Measurements from ENCODE around the gene OTOA.
"Not testable (repeated sequence)": the region's sequence is repeated elsewhere in the genome, so short reads cannot be mapped to it uniquely, and the experiment has no call there.

Gene OTOA

DNA sequence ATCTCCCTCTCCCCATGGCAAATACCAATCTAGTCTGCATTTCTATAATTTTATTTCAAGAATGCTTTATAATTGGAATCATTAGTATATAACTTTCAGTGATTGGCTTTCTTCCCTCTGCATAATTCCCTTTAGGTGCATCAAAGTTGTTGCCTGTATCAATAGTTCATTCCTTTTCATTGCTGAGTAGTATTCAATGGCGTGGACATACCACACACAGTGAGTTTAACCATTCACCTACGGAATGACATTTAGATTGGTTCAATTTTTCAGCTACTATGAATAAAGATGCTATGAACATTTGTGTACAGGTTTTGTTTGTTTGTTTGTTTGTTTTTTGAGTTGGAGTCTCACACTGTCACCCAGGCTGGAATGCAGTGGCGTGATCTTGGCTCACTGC, 9.7 kb downstream of the OTOA start:
- no peak for ATAC-seq (ENCODE audit: insufficient read depth, low read depth)
- Histone ChIP-seq H3K4me1 (ENCODE audit: insufficient read depth, low read length) (no peaks in the 10 kb centered on the region), H3K4me3 (ENCODE audit: low read depth in 1 of 2, low read length in 2 of 2) (no peak overlapping the region), H3K9ac (ENCODE audit: low read depth, low read length) (no peak overlapping the region), H2AFZ (ENCODE audit: low read depth, low read length) (no peak overlapping the region), H4K20me1 (ENCODE audit: insufficient read depth, low read length) (no peaks in the 10 kb centered on the region), H3K4me2 (ENCODE audit: insufficient read depth, low read length) (no peak overlapping the region), H3K79me2 (ENCODE audit: insufficient read depth, low read length) (no peaks in the 10 kb centered on the region), H3K27me3 (ENCODE audit: insufficient read depth, low read length, poor library complexity) (peaks cover 3% of the 10 kb centered on the region), H3K9me3 (ENCODE audit: insufficient read depth, low read length, severe bottlenecking) (no peaks in the 10 kb centered on the region), H3K27ac (ENCODE audit: low read length) (no peak overlapping the region), H3K36me3 (ENCODE audit: insufficient read depth, low read length) (no peaks in the 10 kb centered on the region)
- DNase-seq, result no peak
- TF ChIP-seq, protein P1, sequence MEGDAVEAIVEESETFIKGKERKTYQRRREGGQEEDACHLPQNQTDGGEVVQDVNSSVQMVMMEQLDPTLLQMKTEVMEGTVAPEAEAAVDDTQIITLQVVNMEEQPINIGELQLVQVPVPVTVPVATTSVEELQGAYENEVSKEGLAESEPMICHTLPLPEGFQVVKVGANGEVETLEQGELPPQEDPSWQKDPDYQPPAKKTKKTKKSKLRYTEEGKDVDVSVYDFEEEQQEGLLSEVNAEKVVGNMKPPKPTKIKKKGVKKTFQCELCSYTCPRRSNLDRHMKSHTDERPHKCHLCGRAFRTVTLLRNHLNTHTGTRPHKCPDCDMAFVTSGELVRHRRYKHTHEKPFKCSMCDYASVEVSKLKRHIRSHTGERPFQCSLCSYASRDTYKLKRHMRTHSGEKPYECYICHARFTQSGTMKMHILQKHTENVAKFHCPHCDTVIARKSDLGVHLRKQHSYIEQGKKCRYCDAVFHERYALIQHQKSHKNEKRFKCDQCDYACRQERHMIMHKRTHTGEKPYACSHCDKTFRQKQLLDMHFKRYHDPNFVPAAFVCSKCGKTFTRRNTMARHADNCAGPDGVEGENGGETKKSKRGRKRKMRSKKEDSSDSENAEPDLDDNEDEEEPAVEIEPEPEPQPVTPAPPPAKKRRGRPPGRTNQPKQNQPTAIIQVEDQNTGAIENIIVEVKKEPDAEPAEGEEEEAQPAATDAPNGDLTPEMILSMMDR (IDR thresholded peaks at IDR 0.05; ENCODE audit: borderline replicate concordance, extremely low read depth, low read length, poor library complexity, severe bottlenecking), result no peak
- no peak for TF ChIP-seq EZH2 (IDR thresholded peaks at IDR 0.05; ENCODE audit: borderline replicate concordance, low read depth, low read length, severe bottlenecking)

DNA sequence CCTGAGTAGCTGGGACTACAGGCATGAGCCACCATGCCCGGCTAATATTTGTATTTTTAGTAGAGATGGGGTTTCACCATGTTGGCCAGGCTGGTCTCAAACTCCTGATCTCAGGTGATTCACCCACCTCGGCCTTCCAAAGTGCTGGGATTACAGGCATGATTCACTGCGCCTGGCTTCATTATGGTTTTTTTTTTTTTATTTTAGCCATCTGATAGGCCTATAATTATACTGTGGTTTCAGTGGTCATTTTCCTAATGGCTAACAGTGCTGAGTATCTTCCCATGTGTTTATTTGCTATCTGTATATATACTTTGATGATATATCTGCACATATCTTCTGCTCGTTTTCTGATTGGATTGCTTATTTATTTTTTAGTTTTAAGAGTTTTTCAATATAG, 10.7 kb downstream of the OTOA start:
- not testable (repeated sequence) for H3K4me2 ChIP-seq (ENCODE audit: insufficient read depth, low read length); H4K20me1 ChIP-seq (ENCODE audit: insufficient read depth, low read length); H3K4me3 ChIP-seq (ENCODE audit: low read depth in 1 of 2, low read length in 2 of 2); H3K27me3 ChIP-seq (ENCODE audit: insufficient read depth, low read length, poor library complexity); H3K27ac ChIP-seq (ENCODE audit: low read length); H3K9me3 ChIP-seq (ENCODE audit: insufficient read depth, low read length, severe bottlenecking); ATAC-seq (ENCODE audit: insufficient read depth, low read depth); H3K9ac ChIP-seq (ENCODE audit: low read depth, low read length); H3K79me2 ChIP-seq (ENCODE audit: insufficient read depth, low read length); DNase-seq; H3K36me3 ChIP-seq (ENCODE audit: insufficient read depth, low read length); H2AFZ ChIP-seq (ENCODE audit: low read depth, low read length); H3K4me1 ChIP-seq (ENCODE audit: insufficient read depth, low read length)

DNA sequence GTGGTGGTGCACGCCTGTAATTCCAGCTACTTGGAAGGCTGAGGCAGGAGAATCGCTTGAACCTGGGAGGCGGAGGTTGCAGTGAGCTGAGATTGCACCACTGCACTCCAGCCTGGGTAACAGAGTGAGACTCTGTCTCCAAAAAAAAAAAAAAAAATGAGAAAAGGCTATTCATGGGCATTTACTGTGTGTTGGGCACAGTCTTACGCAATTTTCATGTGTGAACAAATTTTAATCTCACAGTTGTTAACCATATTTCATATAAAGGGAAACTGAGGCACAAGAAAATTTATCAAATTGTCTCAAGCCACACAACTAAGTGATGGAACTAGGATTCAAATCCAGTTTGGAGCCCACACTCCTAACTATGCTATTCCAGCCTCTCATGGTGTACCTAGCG, 16.9 kb downstream of the OTOA start:
- H2AFZ ChIP-seq (ENCODE audit: low read depth, low read length); H3K36me3 ChIP-seq (ENCODE audit: insufficient read depth, low read length); H3K9me3 ChIP-seq (ENCODE audit: insufficient read depth, low read length, severe bottlenecking); DNase-seq; H3K9ac ChIP-seq (ENCODE audit: low read depth, low read length); H3K4me3 ChIP-seq (ENCODE audit: low read depth in 1 of 2, low read length in 2 of 2); H3K4me1 ChIP-seq (ENCODE audit: insufficient read depth, low read length); ATAC-seq (ENCODE audit: insufficient read depth, low read depth); H3K4me2 ChIP-seq (ENCODE audit: insufficient read depth, low read length); H3K79me2 ChIP-seq (ENCODE audit: insufficient read depth, low read length); H4K20me1 ChIP-seq (ENCODE audit: insufficient read depth, low read length); H3K27ac ChIP-seq (ENCODE audit: low read length); H3K27me3 ChIP-seq (ENCODE audit: insufficient read depth, low read length, poor library complexity): not testable (repeated sequence)

DNA sequence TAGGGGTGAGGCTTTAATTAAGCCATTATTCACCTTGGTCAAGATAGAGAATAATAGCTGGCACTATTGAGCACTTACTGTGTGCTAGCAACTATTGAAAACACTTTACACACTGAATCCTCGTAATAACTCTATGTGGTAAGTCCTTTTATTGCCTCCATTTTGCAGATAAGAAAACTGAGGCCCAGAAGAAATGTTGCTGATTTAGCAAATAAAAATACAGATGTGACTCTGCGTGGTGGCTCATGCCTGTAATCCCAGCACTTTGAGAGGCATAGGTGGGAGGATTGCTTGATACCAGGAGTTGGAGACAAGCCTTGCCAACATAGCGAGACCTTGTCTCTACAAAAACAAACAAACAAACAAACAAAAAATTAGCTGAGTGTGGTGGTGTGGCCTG, 19.4 kb downstream of the OTOA start:
- H3K9me3 ChIP-seq (ENCODE audit: insufficient read depth, low read length, severe bottlenecking), result no peaks in the 10 kb centered on the region
- ATAC-seq (ENCODE audit: insufficient read depth, low read depth), result no peak

More for the DNA sequence above, 19.4 kb downstream of the OTOA start:
- DNase-seq, result no peak
- H3K79me2 ChIP-seq (ENCODE audit: insufficient read depth, low read length), result no peaks in the 10 kb centered on the region
- no peak for TF ChIP-seq EZH2 (IDR thresholded peaks at IDR 0.05; ENCODE audit: borderline replicate concordance, low read depth, low read length, severe bottlenecking)
- TF ChIP-seq, protein P1 (IDR thresholded peaks at IDR 0.05; ENCODE audit: borderline replicate concordance, extremely low read depth, low read length, poor library complexity, severe bottlenecking), result no peak
- H3K27ac ChIP-seq (ENCODE audit: low read length), result no peak overlapping the region
- H4K20me1 ChIP-seq (ENCODE audit: insufficient read depth, low read length), result no peaks in the 10 kb centered on the region
- H3K27me3 ChIP-seq (ENCODE audit: insufficient read depth, low read length, poor library complexity), result no peaks in the 10 kb centered on the region
- no peak overlapping the region for H3K9ac ChIP-seq (ENCODE audit: low read depth, low read length)
- H3K4me2 ChIP-seq (ENCODE audit: insufficient read depth, low read length), result no peak overlapping the region
- no peaks in the 10 kb centered on the region for H3K36me3 ChIP-seq (ENCODE audit: insufficient read depth, low read length)
- H3K4me3 ChIP-seq (ENCODE audit: low read depth in 1 of 2, low read length in 2 of 2), result no peak overlapping the region
- no peak overlapping the region; the same call in 1 of the 2 replicates for H2AFZ ChIP-seq (ENCODE audit: low read depth, low read length)
- no peaks in the 10 kb centered on the region for H3K4me1 ChIP-seq (ENCODE audit: insufficient read depth, low read length)
